Measurements from ENCODE around the gene OPRM1.

DNA sequence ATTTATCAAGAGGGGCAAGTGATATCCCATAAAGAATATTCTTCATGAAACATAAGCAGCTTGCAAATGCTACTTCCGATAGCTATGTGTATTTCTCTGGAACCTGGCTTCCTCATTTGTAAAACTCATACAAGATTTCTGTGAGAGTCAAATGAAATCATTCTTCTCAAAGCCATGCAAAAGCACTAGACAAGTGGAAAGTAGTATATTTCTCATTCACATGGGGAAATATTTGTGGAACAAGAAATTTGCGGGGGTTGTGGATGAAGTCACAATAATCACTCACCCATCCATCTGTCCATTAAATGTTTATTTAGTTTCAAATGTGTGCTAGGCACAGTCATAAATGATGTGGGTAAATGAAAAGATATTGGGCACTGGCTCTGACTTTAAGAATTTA lies 167.1 kb downstream of the OPRM1 start:
- no peak for TF ChIP-seq CTCF (optimal IDR thresholded peaks at IDR 0.05 in 1 of 3, IDR thresholded peaks at IDR 0.05 in 1 of 3, conservative IDR thresholded peaks at IDR 0.05 in 1 of 3; ENCODE audit: extremely low read depth in 1 of 3, insufficient read depth in 2 of 3, low read length in 3 of 3)
- no peak for TF ChIP-seq EZH2 (IDR thresholded peaks at IDR 0.05; ENCODE audit: low read length)
